ENCODE measurements around the gene FOXL2.

FOXL2 gene

GRCh38 chr3:138948371-138949001 lies 1.5 kb upstream of the FOXL2 start:
- no peak for DNase-seq (ENCODE audit: low read depth)
- no peak overlapping the region for H3K4me3 ChIP-seq (ENCODE audit: control insufficient read depth, low read depth, low read length)
- TF ChIP-seq CTCF (IDR thresholded peaks at IDR 0.05; ENCODE audit: control insufficient read depth, insufficient read depth, low read depth, low read length, missing control alignments): no peak

- TF ChIP-seq CTCF (IDR thresholded peaks at IDR 0.05; ENCODE audit: control insufficient read depth, insufficient read depth, low read depth, low read length, missing control alignments): no peak
- no peak for DNase-seq (ENCODE audit: low read depth)
- no peak overlapping the region for H3K4me3 ChIP-seq (ENCODE audit: control insufficient read depth, low read depth, low read length)
Observed at GRCh38 chr3:138947495-138948121, 671 bp upstream of the FOXL2 start.

- no peak for DNase-seq (ENCODE audit: low read depth)
- peak overlapping the region; percentile 46 for H3K4me3 ChIP-seq (ENCODE audit: control insufficient read depth, low read depth, low read length)
Observed at GRCh38 chr3:138945709-138946662, 951 bp downstream of the FOXL2 start.

GRCh38 chr3:138944929-138945708 lies 1.8 kb downstream of the FOXL2 start:
- H3K4me3 ChIP-seq (ENCODE audit: control insufficient read depth, low read depth, low read length): no peak overlapping the region
- TF ChIP-seq CTCF (IDR thresholded peaks at IDR 0.05; ENCODE audit: control insufficient read depth, insufficient read depth, low read depth, low read length, missing control alignments): no peak

More at GRCh38 chr3:138945709-138946662, 951 bp downstream of the FOXL2 start:
- peak; percentile 21 for TF ChIP-seq CTCF (IDR thresholded peaks at IDR 0.05; ENCODE audit: control insufficient read depth, insufficient read depth, low read depth, low read length, missing control alignments)

GRCh38 chr3:138944654-138944928 lies 2.3 kb downstream of the FOXL2 start:
- DNase-seq (ENCODE audit: low read depth): no peak
- TF ChIP-seq CTCF (IDR thresholded peaks at IDR 0.05; ENCODE audit: control insufficient read depth, insufficient read depth, low read depth, low read length, missing control alignments): no peak
- H3K4me3 ChIP-seq (ENCODE audit: control insufficient read depth, low read depth, low read length): no peak overlapping the region

More at GRCh38 chr3:138944929-138945708, 1.8 kb downstream of the FOXL2 start:
- no peak for DNase-seq (ENCODE audit: low read depth)

Measured in AG09309 (cell line).